Stomach smooth muscle (tissue), 2 donors: ENCODE measurements around the gene SLC45A3.

Experiments
- H3K27ac ChIP-seq: one replicate; pipeline ENCODE4 v1.7.0; 2013; ENCODE audit warnings: mild to moderate bottlenecking, low read length, inconsistent platforms
- H3K27me3 ChIP-seq, 2 donors: one replicate each; pipeline ENCODE4 v1.7.0; 2013; ENCODE audit warnings: low read length in 2 of 2; ENCODE audit not compliant: insufficient read depth in 2 of 2, control insufficient read depth in 1 of 2
- H3K36me3 ChIP-seq, 2 donors: one replicate each; pipeline ENCODE4 v1.7.0; 2013; ENCODE audit warnings: low read length in 2 of 2; ENCODE audit not compliant: control insufficient read depth in 2 of 2, insufficient read depth in 2 of 2
- H3K4me1 ChIP-seq: one replicate; pipeline ENCODE4 v1.7.0; 2013; ENCODE audit warnings: low read length; ENCODE audit not compliant: control insufficient read depth, insufficient read depth
- H3K4me3 ChIP-seq, 2 donors: one replicate each; pipeline ENCODE4 v1.7.0; 2013; ENCODE audit warnings: low read length in 2 of 2
- H3K9ac ChIP-seq, 2 donors: one replicate each; pipeline ENCODE4 v1.7.0; 2013; ENCODE audit warnings: low read length in 2 of 2, mild to moderate bottlenecking in 1 of 2
- H3K9me3 ChIP-seq, 2 donors: one replicate each; pipeline ENCODE4 v1.7.0; 2013; ENCODE audit warnings: low read length in 2 of 2; ENCODE audit not compliant: control insufficient read depth in 2 of 2
- donor health status: healthy.
- donor health status: Pancreatic carcinoma.

The SLC45A3 gene

DNA sequence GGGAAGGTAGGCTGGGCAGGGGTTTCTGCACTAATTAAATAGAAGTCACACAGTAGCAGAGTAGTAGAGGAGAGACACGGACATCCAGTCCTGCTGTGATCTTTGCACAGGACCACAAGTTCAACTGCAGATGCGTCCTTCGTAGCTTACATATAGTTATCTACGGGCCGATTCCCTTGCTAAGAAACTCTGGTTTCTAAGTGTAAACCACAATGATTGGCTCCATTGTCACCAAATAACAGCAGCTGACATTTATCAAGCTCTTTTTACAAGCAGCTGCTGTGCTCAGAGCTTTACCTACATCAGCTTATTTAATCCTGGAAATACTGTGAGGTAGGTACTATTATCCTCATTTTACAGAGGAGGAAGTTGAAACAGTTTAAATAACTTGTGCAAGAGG is 3.1 kb downstream of the SLC45A3 start:
- Histone ChIP-seq H3K9me3 (no peaks in the 10 kb centered on the region), H3K4me1 (peaks cover 14% of the 10 kb centered on the region), H3K36me3 (no peaks in the 10 kb centered on the region), H3K27ac (no peak overlapping the region), H3K27me3 (peaks cover 2 to 3% of the 10 kb centered on the region in 2 donors), H3K4me3 (no peak overlapping the region), H3K9ac (no peak overlapping the region)

DNA sequence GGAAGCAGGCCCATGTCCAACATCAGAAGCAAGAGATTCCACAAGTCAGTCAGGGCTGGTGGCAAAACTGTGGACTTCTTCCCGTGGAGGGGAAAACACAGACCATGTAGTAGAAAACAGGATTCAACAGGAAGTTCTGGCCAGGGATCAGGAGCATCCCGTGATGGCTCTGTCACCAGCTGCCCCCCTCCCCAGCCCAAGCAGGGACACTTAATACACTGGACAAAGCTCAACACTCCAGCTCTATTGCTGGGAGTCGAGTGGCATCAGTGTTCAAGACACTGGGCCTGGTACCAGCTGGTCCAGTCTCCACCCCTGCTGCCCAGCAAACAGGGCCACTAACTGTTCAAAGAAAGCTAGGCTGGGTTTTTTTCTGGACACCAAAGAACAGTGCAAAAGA is 3.7 kb downstream of the SLC45A3 start:
- peaks cover 2 to 3% of the 10 kb centered on the region in 2 donors for H3K27me3 ChIP-seq
- no peaks in the 10 kb centered on the region for H3K36me3 ChIP-seq
- H3K4me1 ChIP-seq: peaks cover 14% of the 10 kb centered on the region
- H3K9me3 ChIP-seq: no peaks in the 10 kb centered on the region
- no peak overlapping the region for H3K9ac ChIP-seq
- no peak overlapping the region for H3K4me3 ChIP-seq
- no peak overlapping the region for H3K27ac ChIP-seq

DNA sequence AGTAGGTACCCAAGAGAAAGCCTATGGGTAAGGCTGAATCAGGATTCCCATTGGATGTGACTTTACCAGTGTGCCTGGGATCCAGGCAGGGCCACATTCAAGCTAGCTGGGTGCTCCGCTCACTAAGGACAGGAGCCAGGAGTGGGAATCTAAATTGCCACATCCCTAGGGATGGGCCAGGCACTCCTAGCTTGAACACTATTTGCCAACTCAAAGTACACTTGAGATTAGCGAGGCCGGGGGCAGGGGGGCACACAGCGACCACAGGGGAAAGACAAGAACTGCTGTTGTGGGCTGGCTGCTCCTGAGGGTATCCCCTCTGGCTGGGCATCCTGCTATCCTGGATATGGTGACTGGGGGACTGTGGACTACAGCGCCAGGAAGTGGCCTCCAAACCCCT is 4.3 kb downstream of the SLC45A3 start:
- Histone ChIP-seq H3K4me3 (no peak overlapping the region), H3K9ac (no peak overlapping the region), H3K27me3 (peaks cover 2 to 6% of the 10 kb centered on the region in 2 donors), H3K9me3 (no peaks in the 10 kb centered on the region), H3K36me3 (no peaks in the 10 kb centered on the region), H3K27ac (no peak overlapping the region), H3K4me1 (peaks cover 14% of the 10 kb centered on the region)

DNA sequence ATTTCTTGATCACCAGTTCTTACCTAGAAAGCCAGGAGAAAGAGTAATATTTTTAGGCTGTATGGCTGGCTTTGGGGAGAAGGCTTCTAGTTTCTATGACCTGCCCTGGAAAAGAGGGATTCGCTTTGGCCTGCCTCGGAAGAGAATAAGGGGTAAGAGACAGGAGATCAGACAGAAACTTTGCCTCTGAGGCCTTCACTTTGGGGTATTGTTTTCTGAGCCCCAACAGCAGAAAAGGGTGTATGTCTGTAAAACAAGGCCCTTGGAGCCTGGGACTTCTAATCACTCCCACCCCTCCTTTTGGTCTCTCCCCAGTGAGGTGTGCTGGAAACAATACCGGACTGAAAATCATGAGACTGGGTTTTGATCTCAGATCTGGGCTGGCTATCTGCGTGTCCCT is 5.1 kb downstream of the SLC45A3 start:
- Histone ChIP-seq H3K9ac (no peak overlapping the region), H3K36me3 (no peaks in the 10 kb centered on the region), H3K4me1 (peaks cover 13% of the 10 kb centered on the region), H3K4me3 (no peak overlapping the region), H3K27ac (no peak overlapping the region), H3K9me3 (no peaks in the 10 kb centered on the region), H3K27me3 (peaks cover 4 to 10% of the 10 kb centered on the region in 2 donors)

DNA sequence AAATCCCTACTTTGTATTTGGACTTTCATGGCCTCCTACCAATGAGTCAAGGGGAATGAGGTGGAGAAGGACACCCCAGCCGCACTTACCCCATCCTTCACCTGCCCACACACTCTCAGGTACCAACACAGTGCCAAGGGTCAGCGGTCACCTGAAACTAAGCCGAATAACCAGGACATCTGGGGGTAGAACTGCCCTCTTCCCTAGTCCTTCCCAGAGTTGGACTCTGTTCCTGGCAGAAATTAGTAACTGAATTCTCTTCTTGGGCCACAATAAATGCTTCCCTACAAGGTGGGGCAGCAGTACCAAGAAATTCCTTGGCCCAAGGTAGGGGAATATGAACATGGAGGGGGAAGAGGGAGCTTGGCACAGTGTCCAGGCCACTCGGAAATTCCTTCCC is 7.3 kb downstream of the SLC45A3 start:
- Histone ChIP-seq H3K27me3 (peaks cover 7% of the 10 kb centered on the region in 2 donors), H3K4me3 (no peak overlapping the region), H3K36me3 (no peaks in the 10 kb centered on the region), H3K9ac (no peak overlapping the region), H3K4me1 (peaks cover 11% of the 10 kb centered on the region), H3K9me3 (no peaks in the 10 kb centered on the region), H3K27ac (no peak overlapping the region)

DNA sequence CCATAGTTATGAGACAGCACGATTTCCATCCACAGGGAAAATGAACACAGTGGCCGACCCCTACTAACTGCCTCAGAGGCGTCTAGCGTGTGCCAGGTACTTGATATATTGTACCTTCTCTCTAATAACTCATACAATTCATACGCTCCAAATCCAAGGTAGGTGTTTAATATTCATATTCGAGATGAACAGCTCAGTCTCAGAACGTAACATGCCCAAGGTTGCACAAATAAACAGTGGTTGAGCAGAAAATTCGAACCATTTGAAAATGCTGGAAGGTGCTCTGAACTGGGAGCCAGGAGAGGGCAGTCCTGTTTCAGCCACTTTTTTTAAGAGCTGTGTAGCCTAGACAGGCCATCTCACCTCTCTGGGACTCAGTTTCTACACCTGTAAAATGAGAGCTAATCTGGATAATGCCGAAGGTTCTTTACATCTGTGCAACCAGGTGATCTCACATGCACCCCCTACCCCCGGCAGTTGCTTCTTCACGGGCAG is 7.9 kb downstream of the SLC45A3 start:
- no peak overlapping the region for H3K4me3 ChIP-seq
- no peaks in the 10 kb centered on the region for H3K36me3 ChIP-seq
- no peaks in the 10 kb centered on the region for H3K9me3 ChIP-seq
- H3K27ac ChIP-seq: no peak overlapping the region
- peaks cover 7% of the 10 kb centered on the region in 2 donors for H3K27me3 ChIP-seq
- H3K9ac ChIP-seq: no peak overlapping the region
- H3K4me1 ChIP-seq: peaks cover 11% of the 10 kb centered on the region

DNA sequence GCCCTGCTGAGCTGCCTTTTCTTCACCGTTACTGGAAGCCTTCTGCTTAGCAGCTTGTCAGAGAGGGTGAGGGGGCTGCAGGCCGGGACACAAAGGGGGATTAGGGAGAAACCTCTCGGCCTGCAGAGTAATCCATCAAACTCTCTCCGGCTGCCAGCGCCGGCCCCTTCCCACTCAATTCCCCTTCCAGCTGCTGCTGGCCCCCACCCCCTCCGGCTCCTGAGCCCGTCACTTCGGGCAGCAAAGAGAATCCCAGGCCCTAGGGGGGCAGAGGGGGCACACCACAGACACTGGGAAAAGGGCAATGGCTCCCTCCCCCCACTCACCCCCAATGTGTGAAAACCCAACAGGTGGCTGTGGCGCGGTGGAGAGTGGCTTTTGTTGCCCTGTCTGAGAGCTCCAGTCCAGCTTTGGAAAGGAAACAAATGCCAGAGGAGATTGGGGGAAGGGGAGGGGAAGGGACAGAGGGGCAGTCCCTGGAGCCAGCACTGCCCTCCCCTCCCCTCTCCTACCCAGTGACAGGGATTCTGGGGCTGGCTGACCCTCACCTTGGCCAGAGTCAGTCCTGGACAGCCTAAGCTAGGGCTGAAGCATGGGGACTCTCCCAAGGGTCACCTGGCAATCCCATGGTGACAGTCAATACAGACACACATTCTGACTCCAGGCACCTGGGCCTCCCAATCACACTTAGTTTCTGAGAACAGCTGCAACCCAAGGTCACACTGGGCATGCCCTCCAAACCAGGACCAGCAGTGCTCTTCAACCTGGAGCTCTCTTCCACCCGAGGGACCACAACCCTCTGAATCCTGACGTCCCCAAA is 9.5 kb downstream of the SLC45A3 start:
- Histone ChIP-seq H3K36me3 (no peaks in the 10 kb centered on the region), H3K27me3 (peaks cover 6 to 7% of the 10 kb centered on the region in 2 donors), H3K9me3 (no peaks in the 10 kb centered on the region), H3K27ac (no peak overlapping the region), H3K4me1 (peaks cover 11% of the 10 kb centered on the region), H3K4me3 (no peak overlapping the region), H3K9ac (no peak overlapping the region)

DNA sequence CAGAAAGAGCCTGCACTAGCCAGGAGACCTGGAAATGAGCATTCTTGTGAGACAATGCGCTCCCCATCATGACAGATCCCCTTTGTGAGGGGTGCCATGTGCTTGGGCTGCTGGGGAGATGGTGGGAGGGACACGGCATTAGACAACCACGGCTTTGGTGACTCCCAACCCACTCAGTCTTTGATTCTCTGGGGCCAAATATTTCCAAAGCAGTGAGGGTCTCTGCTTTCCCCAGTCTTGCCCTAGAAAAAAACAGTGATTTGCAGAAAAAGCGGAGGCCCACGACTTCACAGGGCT is 10.2 kb downstream of the SLC45A3 start:
- Histone ChIP-seq H3K36me3 (no peaks in the 10 kb centered on the region), H3K27ac (no peak overlapping the region), H3K4me1 (peaks cover 11% of the 10 kb centered on the region), H3K4me3 (no peak overlapping the region), H3K27me3 (peaks cover 5 to 7% of the 10 kb centered on the region in 2 donors), H3K9ac (no peak overlapping the region), H3K9me3 (no peaks in the 10 kb centered on the region)

DNA sequence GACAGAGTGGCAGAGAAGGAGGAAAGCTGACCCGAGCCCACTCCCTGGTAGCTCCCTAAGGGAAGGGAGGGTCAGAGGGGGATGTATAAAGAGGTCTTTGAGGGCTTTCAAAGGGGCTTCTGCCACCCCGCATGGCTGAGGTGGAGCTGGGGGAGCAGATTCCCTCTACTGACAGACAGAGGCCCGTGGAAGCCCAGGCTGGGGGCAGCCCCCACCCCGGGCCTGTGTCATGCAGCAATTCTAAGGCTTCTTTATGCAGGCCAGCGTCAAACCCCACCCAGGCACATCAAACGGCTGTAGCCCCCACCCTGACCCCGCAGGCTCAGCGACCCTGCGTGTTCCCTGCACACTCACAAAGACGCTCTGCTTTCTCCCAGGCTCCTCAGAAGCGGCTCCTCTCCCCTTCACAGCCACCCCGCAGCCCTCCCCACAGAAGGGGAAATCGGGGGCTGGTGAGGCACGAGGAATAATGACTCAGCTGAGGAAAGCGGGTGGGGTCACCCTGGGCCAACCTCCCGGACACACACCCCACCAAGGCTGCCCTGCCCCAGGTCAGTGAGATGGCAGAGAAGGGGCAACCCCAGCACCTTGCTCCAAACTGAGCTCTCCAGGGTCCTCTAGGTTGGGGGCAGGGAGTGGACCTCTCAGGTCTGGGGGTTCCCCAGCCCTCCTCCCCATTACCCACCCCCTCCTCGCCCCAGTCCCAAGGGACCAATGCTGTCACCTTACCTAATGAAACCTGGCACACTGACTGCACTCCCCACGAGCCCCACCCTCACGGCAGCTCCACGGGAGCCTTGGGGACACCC is 10.8 kb downstream of the SLC45A3 start:
- H3K27ac ChIP-seq: no peak overlapping the region
- H3K9me3 ChIP-seq: no peaks in the 10 kb centered on the region
- H3K9ac ChIP-seq: no peak overlapping the region
- H3K4me3 ChIP-seq: no peak overlapping the region
- H3K27me3 ChIP-seq: peaks cover 5 to 7% of the 10 kb centered on the region in 2 donors
- H3K36me3 ChIP-seq: no peaks in the 10 kb centered on the region
- peaks cover 11% of the 10 kb centered on the region for H3K4me1 ChIP-seq

DNA sequence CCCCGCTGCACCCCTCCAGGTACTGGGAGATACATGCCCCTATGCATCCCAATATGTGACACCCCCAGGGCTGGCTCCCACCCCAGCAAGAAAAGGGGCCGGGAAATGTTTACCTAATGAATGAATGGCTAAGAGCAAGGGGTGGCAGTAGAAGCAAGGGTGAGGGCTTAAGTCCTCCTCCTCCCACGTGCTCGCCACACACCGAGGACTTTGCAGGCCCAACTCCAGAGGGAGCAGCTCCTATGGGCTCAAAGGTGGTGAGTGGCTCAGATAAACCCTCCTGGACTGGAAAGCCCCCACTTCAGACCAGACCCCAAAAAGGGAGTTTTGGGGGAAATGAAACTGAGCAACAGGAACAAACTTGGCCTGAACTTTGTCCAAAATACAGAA is 11.4 kb downstream of the SLC45A3 start:
- H3K9ac ChIP-seq: no peak overlapping the region
- peaks cover 5 to 7% of the 10 kb centered on the region in 2 donors for H3K27me3 ChIP-seq
- H3K4me1 ChIP-seq: peaks cover 11% of the 10 kb centered on the region
- H3K9me3 ChIP-seq: no peaks in the 10 kb centered on the region
- no peak overlapping the region for H3K27ac ChIP-seq
- H3K4me3 ChIP-seq: no peak overlapping the region
- no peaks in the 10 kb centered on the region for H3K36me3 ChIP-seq
